Measurements from ENCODE around the gene FOXP1. TPM values are rescaled to one million over a fixed set of nuclear protein-coding genes. Genes with fewer than 3 reads are reported as not detected.
A peak's percentile ranks its signal among the peaks of the same experiment; 100 is the strongest.

FOXP1 gene
- total RNA-seq, 1 donor: 55.7 TPM

DNA sequence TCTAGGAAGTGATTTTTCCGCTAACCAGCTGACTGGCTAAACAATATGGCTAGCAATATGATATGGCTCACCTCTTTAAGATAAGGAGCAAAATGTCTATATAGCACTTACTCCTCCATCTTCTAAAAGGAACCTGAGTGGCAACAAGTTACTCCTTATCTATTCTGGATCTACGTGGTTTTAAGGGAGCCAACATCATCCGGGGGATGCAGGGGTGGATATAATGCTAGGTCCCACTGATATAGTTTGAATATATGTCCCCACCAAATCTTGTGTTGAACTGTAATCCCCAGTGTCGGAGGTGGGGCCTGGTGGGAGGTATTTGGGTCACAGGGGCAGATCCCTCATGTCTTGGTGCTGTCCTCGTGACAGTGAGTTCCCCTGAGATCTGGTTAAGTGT, 500.7 kb downstream of the FOXP1 start:
- H3K4me3 ChIP-seq (ENCODE audit: low read depth, low read length): no peak overlapping the region
- no peak for DNase-seq (ENCODE audit: low read depth)
- TF ChIP-seq, protein P1, sequence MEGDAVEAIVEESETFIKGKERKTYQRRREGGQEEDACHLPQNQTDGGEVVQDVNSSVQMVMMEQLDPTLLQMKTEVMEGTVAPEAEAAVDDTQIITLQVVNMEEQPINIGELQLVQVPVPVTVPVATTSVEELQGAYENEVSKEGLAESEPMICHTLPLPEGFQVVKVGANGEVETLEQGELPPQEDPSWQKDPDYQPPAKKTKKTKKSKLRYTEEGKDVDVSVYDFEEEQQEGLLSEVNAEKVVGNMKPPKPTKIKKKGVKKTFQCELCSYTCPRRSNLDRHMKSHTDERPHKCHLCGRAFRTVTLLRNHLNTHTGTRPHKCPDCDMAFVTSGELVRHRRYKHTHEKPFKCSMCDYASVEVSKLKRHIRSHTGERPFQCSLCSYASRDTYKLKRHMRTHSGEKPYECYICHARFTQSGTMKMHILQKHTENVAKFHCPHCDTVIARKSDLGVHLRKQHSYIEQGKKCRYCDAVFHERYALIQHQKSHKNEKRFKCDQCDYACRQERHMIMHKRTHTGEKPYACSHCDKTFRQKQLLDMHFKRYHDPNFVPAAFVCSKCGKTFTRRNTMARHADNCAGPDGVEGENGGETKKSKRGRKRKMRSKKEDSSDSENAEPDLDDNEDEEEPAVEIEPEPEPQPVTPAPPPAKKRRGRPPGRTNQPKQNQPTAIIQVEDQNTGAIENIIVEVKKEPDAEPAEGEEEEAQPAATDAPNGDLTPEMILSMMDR (IDR thresholded peaks at IDR 0.05; ENCODE audit: insufficient read depth, low read depth, low read length): no peak

GRCh38 chr3:71080517-71081083, 502.9 kb downstream of the FOXP1 start:
- TF ChIP-seq, protein P1 (IDR thresholded peaks at IDR 0.05; ENCODE audit: insufficient read depth, low read depth, low read length): no peak
- no peak overlapping the region for H3K4me3 ChIP-seq (ENCODE audit: low read depth, low read length)
- DNase-seq (ENCODE audit: low read depth): no peak

GRCh38 chr3:71078723-71079525, 504.6 kb downstream of the FOXP1 start:
- TF ChIP-seq, protein P1 (IDR thresholded peaks at IDR 0.05; ENCODE audit: insufficient read depth, low read depth, low read length): no peak
- DNase-seq (ENCODE audit: low read depth): no peak
- H3K4me3 ChIP-seq (ENCODE audit: low read depth, low read length): no peak overlapping the region

- TF ChIP-seq, protein P1 (IDR thresholded peaks at IDR 0.05; ENCODE audit: insufficient read depth, low read depth, low read length): no peak
- peak; percentile 25 for DNase-seq (ENCODE audit: low read depth)
- H3K4me3 ChIP-seq (ENCODE audit: low read depth, low read length): no peak overlapping the region
Measured at GRCh38 chr3:71078199-71078598, 505.3 kb downstream of the FOXP1 start.

DNA sequence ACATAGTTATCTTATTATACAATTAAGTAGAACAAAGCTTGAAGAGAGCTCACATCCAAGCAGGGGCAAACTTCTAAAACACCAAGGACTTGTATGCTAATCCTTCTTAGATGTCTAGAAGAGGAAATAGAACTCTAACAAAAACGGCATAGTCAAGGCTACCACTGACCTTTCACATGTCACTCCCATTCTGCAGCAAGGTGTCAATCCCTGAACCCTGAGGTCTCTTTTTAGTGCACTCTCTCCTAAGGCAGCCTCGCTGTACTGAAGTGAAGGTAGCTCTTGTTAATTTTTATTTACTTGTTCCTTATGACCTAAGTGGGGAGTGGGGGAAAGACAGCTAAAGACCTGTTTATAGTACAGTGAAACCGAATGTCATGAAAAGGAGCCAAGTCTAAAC, 506.5 kb downstream of the FOXP1 start:
- TF ChIP-seq, protein P1 (IDR thresholded peaks at IDR 0.05; ENCODE audit: insufficient read depth, low read depth, low read length): no peak
- no peak overlapping the region for H3K4me3 ChIP-seq (ENCODE audit: low read depth, low read length)
- peak; percentile 33 for DNase-seq (ENCODE audit: low read depth)

DNA sequence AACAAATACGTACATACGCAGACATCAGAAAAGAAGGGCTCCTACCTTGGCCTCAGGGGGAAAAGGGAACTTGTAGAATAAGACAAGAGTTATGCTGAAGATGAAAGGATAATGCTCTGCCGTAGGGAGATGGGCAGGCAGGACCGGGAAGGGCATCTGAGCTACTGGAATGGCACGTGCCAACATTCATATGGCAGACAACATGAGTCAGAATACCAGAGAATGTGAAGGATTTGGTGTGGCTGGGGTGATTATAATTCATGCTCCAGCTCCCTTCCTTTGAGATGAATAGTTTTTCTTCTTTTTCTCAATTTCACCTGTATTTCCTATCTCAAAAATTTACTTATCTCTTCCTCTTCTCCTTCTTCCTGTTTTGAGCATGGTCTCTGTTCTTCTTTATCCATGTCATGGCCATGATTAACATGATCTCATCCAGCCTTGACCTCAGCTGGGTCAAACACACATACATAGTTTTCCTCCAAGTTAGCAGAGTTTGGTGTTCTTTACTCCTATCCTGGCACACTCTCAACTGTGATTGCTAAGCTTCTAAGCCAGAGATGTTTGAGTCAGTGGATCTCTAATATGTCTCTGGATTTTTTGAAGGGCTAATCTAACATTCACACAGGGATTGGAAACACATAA, 507.0 kb downstream of the FOXP1 start:
- TF ChIP-seq, protein P1 (IDR thresholded peaks at IDR 0.05; ENCODE audit: insufficient read depth, low read depth, low read length): no peak
- peak; percentile 44 for DNase-seq (ENCODE audit: low read depth)
- no peak overlapping the region for H3K4me3 ChIP-seq (ENCODE audit: low read depth, low read length)
